Esophagus muscularis mucosa (tissue), 4 donors: ENCODE data around the gene BORCS5. TPM values are rescaled to one million over a fixed set of nuclear protein-coding genes. Genes with fewer than 3 reads are reported as not detected.

ENCODE experiments used
- DNase-seq: peaks from one replicate; pipeline ENCODE4 v3.0.0-alpha.2; 2017; ENCODE audit errors: extremely low spot score
- H3K27ac ChIP-seq, 4 donors: fragments of 200-600 bp; sonication (generic); replicated peaks in 1 of 4; 1 replicate in 3 of 4; 2 replicates in 1 of 4; pipeline ENCODE4 v1.5.1; 2016 to 2019; ENCODE audit warnings: mild to moderate bottlenecking in 1 of 4
- H3K27me3 ChIP-seq, 4 donors: fragments of 200-600 bp; sonication (generic); one replicate each; pipeline versions ENCODE4 v1.5.1 to v1.6.0; 2016 to 2019
- H3K36me3 ChIP-seq, 4 donors: fragments of 200-600 bp; sonication (generic); one replicate each; pipeline ENCODE4 v1.5.1; 2016 to 2019
- H3K4me1 ChIP-seq, 4 donors: fragments of 200-600 bp; sonication (generic); one replicate each; pipeline ENCODE4 v1.5.1; 2016 to 2019
- H3K4me3 ChIP-seq, 4 donors: fragments of 200-600 bp; sonication (generic); 1 replicate in 2 of 4; 2 replicates in 2 of 4; pipeline ENCODE4 v1.5.1; 2016 to 2019; ENCODE audit warnings: mild to moderate bottlenecking in 4 of 4, moderate library complexity in 1 of 4
- H3K9me3 ChIP-seq, 4 donors: fragments of 200-600 bp; sonication (generic); 1 replicate in 3 of 4; 2 replicates in 1 of 4; pipeline ENCODE4 v1.5.1; 2016 to 2019
- EP300 ChIP-seq: sonication (generic); formaldehyde crosslinking; IDR thresholded peaks from one replicate; pipeline ENCODE4 v1.6.1; 2017; ENCODE audit warnings: antibody characterized with exemption
- POLR2A ChIP-seq: fragments of 450-650 bp; IDR thresholded peaks from one replicate; pipeline ENCODE4 v1.6.1; 2017; ENCODE audit warnings: antibody characterized with exemption, moderate library complexity, mild to moderate bottlenecking, low read depth
- POLR2AphosphoS5 ChIP-seq, 2 donors: sonication (generic); formaldehyde crosslinking; IDR thresholded peaks; one replicate each; pipeline ENCODE4 v1.6.1; 2017; ENCODE audit warnings: antibody characterized with exemption in 2 of 2
- WGBS: methylation state at CpG from one replicate; pipeline ENCODE4 v1.1.5; 2018; 5-methylcytosine and 5-hydroxymethylcytosine counted together
- intact Hi-C: fragments of 100-400 bp; cut with DNase I; formaldehyde crosslinking; loops from one replicate; pipeline ENCODE4 v1.15.1; 2023
- total RNA-seq, 4 donors: library from RNA; depleted of rRNA; stranded (reverse); fragments of >200 nt; gene quantifications; one replicate each; pipeline versions ENCODE4 v1.1.0 to v1.2.1, GENCODE V29; 2016
- TF ChIP-seq, protein P1 (sequence below), 3 experiments: fragments of 200-600 bp in 2 of 3; fragments of 450-650 bp in 1 of 3; sonication (generic) in 2 of 3; IDR thresholded peaks; one replicate each; pipeline ENCODE4 v1.5.1; 2017 to 2019; ENCODE audit warnings: antibody characterized with exemption in 3 of 3, mild to moderate bottlenecking in 2 of 3, moderate library complexity in 1 of 3

Gene BORCS5
- total RNA-seq, 4 donors from 2014 or later: 16.5 to 25.0 (median 19.0) TPM

DNA sequence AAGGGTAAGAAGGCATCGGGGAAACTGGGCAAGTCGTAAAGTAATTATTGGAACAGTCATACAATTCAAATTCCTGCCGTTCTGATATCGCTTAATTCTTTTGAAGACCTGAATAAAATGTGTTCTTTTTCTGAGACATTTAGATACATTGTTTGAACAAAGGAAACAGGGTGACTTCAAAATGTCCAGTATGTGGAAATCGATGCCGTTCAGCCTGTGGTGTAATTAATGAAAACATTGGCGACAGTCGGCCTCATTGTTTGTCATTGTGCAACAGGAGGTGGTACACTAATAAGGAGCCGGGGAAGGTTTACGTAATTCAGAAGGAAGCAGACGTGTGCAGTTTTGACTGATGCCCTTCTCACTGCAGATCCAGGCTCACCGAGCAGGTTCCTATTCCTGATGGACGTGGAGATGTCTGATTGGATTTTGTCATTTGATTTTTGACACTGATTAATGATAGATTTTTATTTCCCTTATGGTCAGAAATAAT lies 92.7 kb downstream of the BORCS5 start:
- TF ChIP-seq, protein P1, sequence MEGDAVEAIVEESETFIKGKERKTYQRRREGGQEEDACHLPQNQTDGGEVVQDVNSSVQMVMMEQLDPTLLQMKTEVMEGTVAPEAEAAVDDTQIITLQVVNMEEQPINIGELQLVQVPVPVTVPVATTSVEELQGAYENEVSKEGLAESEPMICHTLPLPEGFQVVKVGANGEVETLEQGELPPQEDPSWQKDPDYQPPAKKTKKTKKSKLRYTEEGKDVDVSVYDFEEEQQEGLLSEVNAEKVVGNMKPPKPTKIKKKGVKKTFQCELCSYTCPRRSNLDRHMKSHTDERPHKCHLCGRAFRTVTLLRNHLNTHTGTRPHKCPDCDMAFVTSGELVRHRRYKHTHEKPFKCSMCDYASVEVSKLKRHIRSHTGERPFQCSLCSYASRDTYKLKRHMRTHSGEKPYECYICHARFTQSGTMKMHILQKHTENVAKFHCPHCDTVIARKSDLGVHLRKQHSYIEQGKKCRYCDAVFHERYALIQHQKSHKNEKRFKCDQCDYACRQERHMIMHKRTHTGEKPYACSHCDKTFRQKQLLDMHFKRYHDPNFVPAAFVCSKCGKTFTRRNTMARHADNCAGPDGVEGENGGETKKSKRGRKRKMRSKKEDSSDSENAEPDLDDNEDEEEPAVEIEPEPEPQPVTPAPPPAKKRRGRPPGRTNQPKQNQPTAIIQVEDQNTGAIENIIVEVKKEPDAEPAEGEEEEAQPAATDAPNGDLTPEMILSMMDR (IDR thresholded peaks at IDR 0.05): no peak
- TF ChIP-seq POLR2AphosphoS5 (IDR thresholded peaks at IDR 0.05): peak in 1 of 2 donors; percentile 47
- intact Hi-C loops: no loop called here
- Histone ChIP-seq H3K36me3 (no peaks in the 10 kb centered on the region), H3K27me3 (no peaks in the 10 kb centered on the region), H3K4me1 (peaks cover 0 to 7% (median 4%) of the 10 kb centered on the region in 4 donors), H3K9me3 (no peaks in the 10 kb centered on the region), H3K4me3 (no peak overlapping the region), H3K27ac (no peak overlapping the region)
- 84% methylated on average over 13 of the region's 13 CpGs for WGBS
- no peak for DNase-seq

DNA sequence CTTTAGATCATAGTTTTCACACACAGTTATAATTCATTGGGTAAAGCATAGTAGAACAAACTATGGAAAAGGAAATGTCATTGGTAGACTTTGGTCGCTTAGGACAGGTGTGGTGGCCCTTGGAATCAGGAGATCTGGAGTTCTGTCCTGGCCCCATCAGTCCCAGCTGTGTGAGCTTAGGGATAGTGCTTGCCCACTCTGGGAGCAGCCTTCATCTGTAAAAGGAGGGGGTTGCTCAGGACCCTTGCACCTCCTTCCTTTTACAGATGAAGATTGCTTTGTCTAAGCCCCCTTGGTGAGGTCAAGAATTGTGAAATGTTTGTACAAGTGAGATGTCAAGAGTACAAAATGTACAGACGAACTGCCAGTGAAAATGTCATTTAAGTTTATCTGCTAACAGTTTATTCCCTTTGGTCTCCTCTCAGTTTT lies 93.2 kb downstream of the BORCS5 start:
- Histone ChIP-seq H3K4me1 (peaks cover 0 to 7% (median 2%) of the 10 kb centered on the region in 4 donors), H3K27me3 (no peaks in the 10 kb centered on the region), H3K9me3 (no peaks in the 10 kb centered on the region), H3K36me3 (no peaks in the 10 kb centered on the region), H3K4me3 (no peak overlapping the region), H3K27ac (no peak overlapping the region)
- TF ChIP-seq, protein P1 (IDR thresholded peaks at IDR 0.05): no peak
- TF ChIP-seq POLR2AphosphoS5 (IDR thresholded peaks at IDR 0.05) (no peak), EP300 (no peak), POLR2A (no peak)
- DNase-seq: no peak
- intact Hi-C loops: no loop called here
- WGBS: 89% methylated on average over 2 of the region's 2 CpGs

DNA sequence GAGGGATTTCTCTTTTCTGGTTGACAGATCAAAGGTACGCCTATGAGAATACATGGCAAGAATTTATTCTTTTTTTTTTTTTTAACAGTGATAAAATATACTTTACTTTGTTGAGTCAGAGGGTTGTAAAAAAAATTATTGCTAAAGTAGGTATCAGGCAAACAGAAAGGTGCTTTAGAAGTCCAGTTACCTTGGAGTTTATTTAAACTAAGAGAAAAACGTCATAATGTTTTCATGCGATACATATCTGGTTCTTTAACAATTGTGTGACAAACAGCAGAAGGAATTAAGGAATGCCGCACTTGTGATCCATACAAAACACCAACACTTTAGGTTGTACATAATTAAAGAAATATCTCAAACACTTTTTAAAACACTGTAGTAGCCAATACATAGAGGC lies 94.2 kb downstream of the BORCS5 start:
- TF ChIP-seq POLR2A (no peak), POLR2AphosphoS5 (IDR thresholded peaks at IDR 0.05) (no peak), EP300 (no peak)
- TF ChIP-seq, protein P1 (IDR thresholded peaks at IDR 0.05): no peak
- WGBS: 83% methylated on average over 4 of the region's 4 CpGs

DNA sequence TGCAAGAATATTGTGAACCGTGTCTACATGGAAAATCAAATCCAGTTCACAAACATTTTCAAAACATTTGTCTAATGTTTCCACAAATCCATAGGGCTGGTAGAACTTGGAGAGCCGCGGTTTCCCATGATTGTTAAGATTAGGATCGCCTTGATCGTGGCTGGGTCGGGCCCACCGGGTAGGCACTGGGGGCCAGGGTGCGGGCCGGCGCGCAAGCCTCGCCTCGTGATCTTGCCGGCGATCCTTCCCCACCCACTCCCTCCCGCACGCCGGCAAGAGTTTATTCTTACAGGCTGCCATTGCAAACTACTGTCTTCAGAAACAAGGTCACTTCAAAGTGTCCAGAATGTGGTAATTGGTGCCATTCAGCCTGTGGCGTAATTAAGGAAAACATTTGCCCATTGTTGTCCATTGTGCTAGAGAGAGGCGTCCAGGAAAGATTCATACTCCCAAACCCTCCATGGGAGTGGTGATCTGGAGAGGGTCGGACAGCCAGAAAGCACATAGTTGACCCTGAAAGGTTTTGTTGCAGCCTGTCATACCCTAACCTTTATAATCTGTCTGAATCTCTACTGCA lies 95.5 kb downstream of the BORCS5 start:
- DNase-seq: no peak
- Histone ChIP-seq H3K4me3 (no peak overlapping the region), H3K4me1 (peaks cover 0 to 7% (median 0%) of the 10 kb centered on the region in 4 donors), H3K27me3 (no peaks in the 10 kb centered on the region), H3K36me3 (no peaks in the 10 kb centered on the region), H3K27ac (no peak overlapping the region), H3K9me3 (no peaks in the 10 kb centered on the region)
- TF ChIP-seq POLR2A (no peak), EP300 (no peak), POLR2AphosphoS5 (IDR thresholded peaks at IDR 0.05) (no peak)
- TF ChIP-seq, protein P1 (IDR thresholded peaks at IDR 0.05): no peak
- intact Hi-C loops: no loop called here
- WGBS: 93% methylated on average over 21 of the region's 21 CpGs

More for the DNA sequence above, 94.2 kb downstream of the BORCS5 start:
- H3K36me3 ChIP-seq: no peaks in the 10 kb centered on the region
- H3K4me3 ChIP-seq: no peak overlapping the region
- no peaks in the 10 kb centered on the region for H3K27me3 ChIP-seq
- H3K4me1 ChIP-seq: peaks cover 0 to 7% (median 2%) of the 10 kb centered on the region in 4 donors
- DNase-seq: no peak
- H3K27ac ChIP-seq: no peak overlapping the region
- H3K9me3 ChIP-seq: no peaks in the 10 kb centered on the region
- intact Hi-C loops: no loop called here

DNA sequence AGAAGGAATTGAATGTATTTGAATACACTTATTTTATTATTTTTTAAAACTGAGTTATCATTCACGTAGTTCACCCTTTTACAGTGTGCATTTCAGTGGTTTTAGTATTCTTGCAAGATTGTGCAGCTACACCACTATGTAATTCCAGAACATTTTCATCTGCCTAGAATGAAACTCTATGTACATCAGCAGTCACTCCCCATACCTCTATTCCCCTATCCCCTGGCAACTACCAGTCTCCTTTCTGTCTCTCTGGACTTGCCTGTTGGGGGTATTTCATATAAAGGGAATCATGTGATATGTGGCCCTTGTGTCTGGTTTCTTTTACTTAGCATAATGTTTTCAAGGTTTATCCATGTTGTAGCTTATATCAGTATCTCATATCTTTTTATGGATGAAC lies 96.8 kb downstream of the BORCS5 start:
- no peaks in the 10 kb centered on the region for H3K36me3 ChIP-seq
- H3K27ac ChIP-seq: no peak overlapping the region
- intact Hi-C loops: no loop called here
- WGBS: 90% methylated on average over 1 of the region's 1 CpG
- H3K4me1 ChIP-seq: peaks cover 0 to 7% (median 0%) of the 10 kb centered on the region in 4 donors
- H3K9me3 ChIP-seq: no peaks in the 10 kb centered on the region
- H3K4me3 ChIP-seq: no peak overlapping the region
- TF ChIP-seq EP300 (no peak), POLR2AphosphoS5 (IDR thresholded peaks at IDR 0.05) (no peak)
- TF ChIP-seq, protein P1 (IDR thresholded peaks at IDR 0.05): no peak
- no peaks in the 10 kb centered on the region for H3K27me3 ChIP-seq
- no peak for DNase-seq
